Neural progenitor cell (in vitro differentiated cells): ENCODE results near the gene CALR. TPM values are rescaled to one million over a fixed set of nuclear protein-coding genes. Genes with fewer than 3 reads are reported as not detected.
A peak's percentile ranks its signal among the peaks of the same experiment; 100 is the strongest.

Source experiments
- DNase-seq: peaks from one replicate; pipeline ENCODE4 v3.0.0-alpha.2; 2016; ENCODE audit warnings: low spot score
- H2AFZ ChIP-seq: fragments of 200-600 bp; sonication (generic); replicated peaks from 2 replicates; pipeline ENCODE4 v1.6.1; 2016; ENCODE audit warnings: antibody characterized with exemption
- H3F3A ChIP-seq: fragments of 200-600 bp; sonication (generic); 2 replicates; pipeline ENCODE4 v1.6.1; 2016; ENCODE audit warnings: antibody characterized with exemption, low read depth
- H3K27ac ChIP-seq: fragments of 200-600 bp; sonication (generic); 2 replicates; pipeline ENCODE4 v1.5.1; 2016; ENCODE audit warnings: mild to moderate bottlenecking
- H3K27me3 ChIP-seq: fragments of 200-600 bp; sonication (generic); 2 replicates; pipeline ENCODE4 v1.6.1; 2016; ENCODE audit warnings: mild to moderate bottlenecking, moderate library complexity
- H3K36me3 ChIP-seq: fragments of 200-600 bp; sonication (generic); 2 replicates; pipeline ENCODE4 v1.5.1; 2016
- H3K4me1 ChIP-seq: fragments of 200-600 bp; sonication (generic); 2 replicates; pipeline ENCODE4 v1.6.1; 2016; ENCODE audit warnings: mixed run types
- H3K4me2 ChIP-seq: fragments of 200-600 bp; sonication (generic); 2 replicates; pipeline ENCODE4 v1.6.1; 2016
- H3K4me3 ChIP-seq: fragments of 200-600 bp; sonication (generic); 2 replicates; pipeline ENCODE4 v1.5.1; 2016
- H3K79me2 ChIP-seq: fragments of 200-600 bp; sonication (generic); 2 replicates; pipeline ENCODE4 v1.6.1; 2016; ENCODE audit warnings: low read depth
- H3K9ac ChIP-seq: fragments of 200-600 bp; sonication (generic); 2 replicates; pipeline ENCODE4 v1.6.1; 2016
- H3K9me3 ChIP-seq: fragments of 200-600 bp; sonication (generic); 2 replicates; pipeline ENCODE4 v1.5.1; 2016; ENCODE audit warnings: low read depth
- H4K20me1 ChIP-seq: fragments of 200-600 bp; sonication (generic); 2 replicates; pipeline ENCODE4 v1.6.1; 2016; ENCODE audit warnings: low read depth
- H3K27ac Mint-ChIP-seq: 3 replicates; pipeline ENCODE4 v1.8.0; 2021; ENCODE audit warnings: mixed read lengths
- H3K27me3 Mint-ChIP-seq: 2 replicates; pipeline ENCODE4 v1.8.0; 2022; ENCODE audit warnings: low read depth, mild to moderate bottlenecking, inconsistent platforms, moderate library complexity, mixed read lengths; ENCODE audit not compliant: insufficient read depth
- H3K36me3 Mint-ChIP-seq: 3 replicates; pipeline ENCODE4 v1.8.0; 2021; ENCODE audit warnings: mixed read lengths
- H3K4me1 Mint-ChIP-seq: 3 replicates; pipeline ENCODE4 v1.8.0; 2021; ENCODE audit warnings: mixed read lengths
- H3K4me3 Mint-ChIP-seq: 3 replicates; pipeline ENCODE4 v1.8.0; 2021; ENCODE audit warnings: mild to moderate bottlenecking, moderate library complexity, mixed read lengths
- H3K9me3 Mint-ChIP-seq: 3 replicates; pipeline ENCODE4 v1.8.0; 2020; ENCODE audit warnings: mixed read lengths
- CTCF ChIP-seq: fragments of 200-600 bp; sonication (generic); IDR thresholded peaks from 2 replicates; pipeline ENCODE4 v1.5.1; 2017; ENCODE audit warnings: antibody characterized with exemption, mild to moderate bottlenecking
- EZH2 ChIP-seq: fragments of 200-600 bp; sonication (generic); IDR thresholded peaks from 2 replicates; pipeline ENCODE4 v1.6.1; 2017; ENCODE audit warnings: antibody characterized with exemption, mild to moderate bottlenecking, moderate library complexity
- EZH2phosphoT487 ChIP-seq: fragments of 200-600 bp; sonication (generic); IDR thresholded peaks from 2 replicates; pipeline ENCODE4 v1.6.1; 2017; ENCODE audit warnings: antibody characterized with exemption
- total RNA-seq: library from RNA; depleted of rRNA; stranded (reverse); fragments of >200 nt; gene quantifications from 2 replicates; pipeline ENCODE4 v1.2.3, GENCODE V29; 2015; ENCODE audit warnings: low replicate concordance

Gene CALR
- total RNA-seq, 1 donor from 2014 or later = 437 TPM

GRCh38 chr19:12891553-12892021, 46.8 kb upstream of the CALR start:
- Mint-ChIP-seq H3K4me3 (peak overlapping the region; percentile 98), H3K9me3 (peaks cover 2% of the 10 kb centered on the region), H3K4me1 (peaks cover 18% of the 10 kb centered on the region), H3K27ac (no peak overlapping the region), H3K36me3 (peaks cover 8% of the 10 kb centered on the region), H3K27me3 (peaks cover 23% of the 10 kb centered on the region)
- Histone ChIP-seq H4K20me1 (peaks cover 12% of the 10 kb centered on the region), H3K36me3 (no peaks in the 10 kb centered on the region), H3K4me3 (peak overlapping the region; percentile 74), H3K9me3 (no peaks in the 10 kb centered on the region), H3K79me2 (peaks cover 22% of the 10 kb centered on the region), H3F3A (peaks cover 6% of the 10 kb centered on the region), H3K27me3 (peaks cover 13% of the 10 kb centered on the region), H3K27ac (no peak overlapping the region), H3K4me2 (peak overlapping the region; percentile 94), H3K4me1 (peaks cover 8% of the 10 kb centered on the region), H2AFZ (no peak overlapping the region), H3K9ac (peak overlapping the region; percentile 17)
- no peak for DNase-seq
- TF ChIP-seq CTCF (no peak), EZH2 (no peak)

GRCh38 chr19:12893582-12893981, 44.8 kb upstream of the CALR start:
- Histone ChIP-seq H2AFZ (no peak overlapping the region), H3K36me3 (no peaks in the 10 kb centered on the region), H3K27me3 (no peaks in the 10 kb centered on the region), H3K27ac (no peak overlapping the region), H3K9ac (no peak overlapping the region), H3K4me2 (no peak overlapping the region), H3F3A (peaks cover 4% of the 10 kb centered on the region), H3K4me1 (peaks cover 8% of the 10 kb centered on the region), H4K20me1 (peaks cover 12% of the 10 kb centered on the region), H3K4me3 (no peak overlapping the region), H3K79me2 (peaks cover 22% of the 10 kb centered on the region), H3K9me3 (no peaks in the 10 kb centered on the region)
- Mint-ChIP-seq H3K4me1 (peaks cover 16% of the 10 kb centered on the region), H3K36me3 (peaks cover 8% of the 10 kb centered on the region), H3K27ac (no peak overlapping the region), H3K27me3 (peaks cover 10% of the 10 kb centered on the region), H3K9me3 (no peaks in the 10 kb centered on the region), H3K4me3 (peak overlapping the region; percentile 98)
- TF ChIP-seq CTCF = no peak
- no peak for TF ChIP-seq EZH2
- TF ChIP-seq EZH2phosphoT487 = no peak
- DNase-seq = no peak

- Mint-ChIP-seq H3K27ac (no peak overlapping the region), H3K4me3 (no peak overlapping the region), H3K4me1 (peaks cover 4% of the 10 kb centered on the region), H3K27me3 (peaks cover 6% of the 10 kb centered on the region), H3K9me3 (no peaks in the 10 kb centered on the region), H3K36me3 (peaks cover 8% of the 10 kb centered on the region)
- no peak overlapping the region for H3K4me3 ChIP-seq
- no peak overlapping the region for H2AFZ ChIP-seq
- peaks cover 13% of the 10 kb centered on the region for H3K79me2 ChIP-seq
- no peaks in the 10 kb centered on the region for H3K36me3 ChIP-seq
- no peak for TF ChIP-seq EZH2phosphoT487
- DNase-seq = no peak
- H3K27ac ChIP-seq = no peak overlapping the region
- H3K9ac ChIP-seq = no peak overlapping the region
- no peak overlapping the region for H3K4me2 ChIP-seq
- no peaks in the 10 kb centered on the region for H3K27me3 ChIP-seq
- H4K20me1 ChIP-seq = peaks cover 7% of the 10 kb centered on the region
- no peaks in the 10 kb centered on the region for H3F3A ChIP-seq
- H3K9me3 ChIP-seq = no peaks in the 10 kb centered on the region
- peaks cover 5% of the 10 kb centered on the region for H3K4me1 ChIP-seq
Measured at GRCh38 chr19:12896460-12896859, 41.9 kb upstream of the CALR start.

GRCh38 chr19:12899891-12900518, 38.4 kb upstream of the CALR start:
- Histone ChIP-seq H3K4me3 (no peak overlapping the region), H2AFZ (no peak overlapping the region), H3K4me1 (no peaks in the 10 kb centered on the region), H4K20me1 (no peaks in the 10 kb centered on the region), H3K36me3 (no peaks in the 10 kb centered on the region), H3K27me3 (no peaks in the 10 kb centered on the region), H3K9ac (no peak overlapping the region), H3K79me2 (no peaks in the 10 kb centered on the region), H3F3A (no peaks in the 10 kb centered on the region), H3K4me2 (no peak overlapping the region), H3K9me3 (no peaks in the 10 kb centered on the region), H3K27ac (no peak overlapping the region)
- DNase-seq = no peak
- Mint-ChIP-seq H3K4me1 (no peaks in the 10 kb centered on the region), H3K9me3 (no peaks in the 10 kb centered on the region), H3K27ac (no peak overlapping the region), H3K36me3 (peaks cover under 1% of the 10 kb centered on the region), H3K27me3 (peaks cover 2% of the 10 kb centered on the region), H3K4me3 (no peak overlapping the region)
- TF ChIP-seq EZH2phosphoT487 = no peak
- TF ChIP-seq CTCF = no peak
- no peak for TF ChIP-seq EZH2
